PFSK-1 (cell line): ENCODE results near the gene PATE3.

ENCODE experiments used
- FOXP2 ChIP-seq: optimal IDR thresholded peaks from 2 replicates; pipeline ENCODE3; 2011; ENCODE audit warnings: borderline replicate concordance, control low read depth, inconsistent platforms; ENCODE audit not compliant: insufficient read depth; ENCODE audit errors: extremely low read length, extremely low read depth
- POLR2AphosphoS5 ChIP-seq: IDR thresholded peaks from 2 replicates; pipeline ENCODE4 v1.6.1; 2012; ENCODE audit warnings: low read depth, mild to moderate bottlenecking, control low read depth, low read length, moderate library complexity
- REST ChIP-seq, 2 experiments: IDR thresholded peaks; 2 replicates each; pipeline versions ENCODE4 v1.6.1 to v1.8.0; 2011 to 2012; ENCODE audit warnings: low read depth in 2 of 2, low read length in 2 of 2, control low read depth in 1 of 2, inconsistent platforms in 1 of 2, mild to moderate bottlenecking in 1 of 2, moderate library complexity in 1 of 2; ENCODE audit not compliant: insufficient read depth in 1 of 2
- SIN3A ChIP-seq: IDR thresholded peaks from 2 replicates; pipeline ENCODE4 v1.6.1; 2012; ENCODE audit warnings: mild to moderate bottlenecking, low read length, moderate library complexity, borderline replicate concordance; ENCODE audit not compliant: insufficient read depth
- TAF1 ChIP-seq: IDR thresholded peaks from 2 replicates; pipeline ENCODE4 v1.6.1; 2012; ENCODE audit warnings: low read length, control low read depth, borderline replicate concordance; ENCODE audit not compliant: insufficient read depth

PATE3 gene

GRCh38 chr11:125802387-125802786 is 14.5 kb downstream of the PATE3 start:
- TF ChIP-seq POLR2AphosphoS5, result no peak
- no peak for TF ChIP-seq TAF1
- TF ChIP-seq SIN3A, result no peak
- TF ChIP-seq REST (IDR thresholded peaks at IDR 0.05; ENCODE audit: insufficient read depth in 1 of 2, low read depth in 2 of 2, low read length in 2 of 2), result no peak
- TF ChIP-seq FOXP2, result no peak

- no peak for TF ChIP-seq REST (IDR thresholded peaks at IDR 0.05; ENCODE audit: insufficient read depth in 1 of 2, low read depth in 2 of 2, low read length in 2 of 2)
- TF ChIP-seq SIN3A, result no peak
- TF ChIP-seq TAF1, result no peak
- TF ChIP-seq FOXP2, result no peak
- no peak for TF ChIP-seq POLR2AphosphoS5
Observed at GRCh38 chr11:125807909-125808308, 20.0 kb downstream of the PATE3 start.

GRCh38 chr11:125833016-125833415 is 45.1 kb downstream of the PATE3 start, which contains the start of gene PATE4:
Gene PATE4, plus strand, starts transcription at chr11:125833316. Its CDS starts 44 bp downstream, at chr11:125833360.
- TF ChIP-seq SIN3A (no peak), FOXP2 (no peak)

GRCh38 chr11:125835748-125836147 is 47.8 kb downstream of the PATE3 start:
- TF ChIP-seq TAF1, result no peak
- TF ChIP-seq REST (IDR thresholded peaks at IDR 0.05; ENCODE audit: insufficient read depth in 1 of 2, low read depth in 2 of 2, low read length in 2 of 2), result no peak
- TF ChIP-seq SIN3A, result no peak
- TF ChIP-seq FOXP2, result no peak
- no peak for TF ChIP-seq POLR2AphosphoS5
